Brain pericyte (primary cell): Measurements from ENCODE around the gene SLPI.

Experiments used
- DNase-seq: peaks from one replicate; pipeline ENCODE4 v3.0.0-alpha.2; 2012; ENCODE audit warnings: low read depth, low spot score

The SLPI gene, protein sequence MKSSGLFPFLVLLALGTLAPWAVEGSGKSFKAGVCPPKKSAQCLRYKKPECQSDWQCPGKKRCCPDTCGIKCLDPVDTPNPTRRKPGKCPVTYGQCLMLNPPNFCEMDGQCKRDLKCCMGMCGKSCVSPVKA

DNA sequence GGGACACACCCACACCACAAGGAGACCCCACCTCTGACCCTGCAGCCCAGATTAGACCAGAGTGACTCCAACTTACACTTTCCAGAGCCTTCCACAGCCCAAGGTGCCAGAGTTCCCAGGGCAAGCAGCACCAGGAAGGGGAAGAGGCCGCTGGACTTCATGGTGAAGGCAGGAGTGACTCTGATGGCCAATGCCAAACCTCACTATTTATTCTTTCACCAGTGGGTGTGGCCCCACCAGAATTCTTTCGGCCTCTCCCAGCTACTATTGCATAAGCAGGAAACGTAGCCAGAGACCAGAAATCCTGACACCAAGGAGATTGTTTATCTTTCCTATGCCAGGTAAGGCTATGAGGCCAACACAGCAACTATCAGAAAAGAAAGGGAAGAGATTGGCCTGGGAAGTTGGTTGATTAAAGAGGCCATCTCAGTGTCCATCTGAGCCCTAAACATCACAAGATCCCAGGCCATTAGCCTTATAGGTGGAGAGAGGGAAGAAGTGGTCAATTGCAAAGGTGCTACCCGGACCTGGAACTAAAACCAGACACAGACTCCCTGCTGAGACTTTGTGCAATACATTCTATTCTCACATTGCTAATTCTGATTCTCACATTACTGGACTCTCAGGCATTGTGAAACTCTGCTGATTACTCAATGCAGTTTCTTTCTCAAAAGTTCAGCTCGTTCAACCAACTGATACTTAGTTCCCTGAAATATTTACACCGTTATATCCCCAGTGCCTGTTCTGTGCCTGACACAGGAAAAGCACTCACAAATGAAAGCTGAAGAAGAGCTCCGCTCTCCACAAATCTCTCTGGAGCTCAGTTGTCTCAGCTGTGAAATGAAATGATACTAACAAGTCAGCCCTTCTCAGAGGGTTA lies at the start of gene SLPI:
Gene SLPI (minus strand): TSS at position 182 of the 880 bp plus-strand sequence. CDS start 21 bp downstream, at position 161.
- DNase-seq, result no peak

DNA sequence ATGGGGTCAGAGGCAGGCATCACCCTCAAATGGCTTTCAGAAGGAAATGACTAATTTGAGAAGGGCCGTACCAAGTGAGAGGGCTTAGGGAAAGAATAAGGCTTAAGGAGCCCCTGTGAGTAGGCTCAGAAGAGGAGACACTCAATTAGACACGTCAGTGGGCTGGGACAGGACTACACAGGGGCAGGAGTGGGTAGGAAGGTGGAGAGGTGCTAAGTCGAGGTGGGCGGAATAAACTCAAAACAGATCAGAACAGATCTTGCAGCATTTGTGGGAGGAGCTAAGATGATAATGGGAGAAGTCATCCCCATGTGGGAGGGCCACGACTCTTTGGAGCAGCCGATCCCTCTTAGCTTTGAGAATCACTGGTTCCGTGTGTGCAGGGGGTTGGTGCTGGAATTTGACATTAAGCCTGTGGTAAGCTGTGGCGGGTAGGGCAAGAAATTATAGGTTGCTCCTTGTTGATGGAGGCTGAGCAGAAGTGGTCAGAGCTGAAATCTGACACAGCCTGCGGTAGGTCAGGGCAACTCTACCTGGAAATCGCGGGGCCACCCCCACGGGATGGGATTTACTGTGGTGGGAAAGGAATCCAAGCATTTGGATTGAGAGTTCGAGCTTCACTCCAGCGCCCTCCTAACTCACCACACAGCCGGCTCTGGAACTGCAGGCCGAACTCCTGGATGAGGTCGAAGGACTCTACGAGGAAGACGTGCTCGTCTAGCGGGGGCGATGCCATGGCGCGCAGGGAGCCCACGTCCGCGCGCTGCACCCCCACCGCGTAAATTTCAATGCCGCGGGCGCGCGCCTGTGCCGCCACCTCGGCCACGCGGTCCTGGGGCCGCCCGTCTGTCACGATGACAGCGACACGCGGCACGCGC lies 49.5 kb upstream of the SLPI start:
- no peak for DNase-seq

DNA sequence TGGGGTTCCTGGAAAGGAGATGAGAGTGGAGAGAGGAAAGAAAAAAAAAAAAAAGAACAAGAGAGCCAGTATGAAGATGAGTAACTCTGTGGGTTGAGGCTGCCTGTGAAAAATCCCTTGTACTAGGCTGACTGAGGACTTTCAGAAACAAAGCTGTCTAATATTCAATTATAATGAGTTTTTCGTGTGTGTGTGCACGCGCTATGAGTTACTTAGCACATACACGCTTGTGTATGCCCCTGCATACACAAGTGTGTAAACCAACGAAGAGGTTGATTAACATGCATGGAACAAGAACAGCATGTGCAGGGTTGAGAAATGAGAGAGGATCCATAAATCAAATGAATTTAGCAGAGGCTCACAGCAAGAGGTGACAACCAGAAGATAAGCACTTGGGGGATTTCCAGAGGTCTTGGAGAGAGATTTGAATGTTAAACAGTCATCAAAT lies 47.5 kb upstream of the SLPI start:
- no peak for DNase-seq

DNA sequence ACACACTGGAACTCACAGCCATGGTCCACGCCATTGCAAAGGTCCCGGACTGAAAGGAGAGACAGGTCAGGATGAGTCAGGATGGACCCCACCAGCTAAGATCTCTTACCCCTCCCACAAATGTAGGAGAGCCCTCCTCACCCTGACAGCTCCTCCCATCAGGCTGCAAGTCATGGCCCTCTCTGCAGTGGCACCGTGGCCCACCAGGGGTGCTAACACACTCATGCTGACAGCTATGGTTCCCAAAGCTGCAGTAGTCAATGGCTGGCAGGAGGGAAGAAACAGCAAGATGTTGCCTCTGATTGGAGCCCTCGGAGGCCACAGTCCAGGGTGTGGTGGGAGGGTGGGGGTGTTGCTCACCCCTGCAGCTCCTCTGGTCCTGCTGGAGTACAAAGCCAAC lies 46.6 kb upstream of the SLPI start:
- no peak for DNase-seq

DNA sequence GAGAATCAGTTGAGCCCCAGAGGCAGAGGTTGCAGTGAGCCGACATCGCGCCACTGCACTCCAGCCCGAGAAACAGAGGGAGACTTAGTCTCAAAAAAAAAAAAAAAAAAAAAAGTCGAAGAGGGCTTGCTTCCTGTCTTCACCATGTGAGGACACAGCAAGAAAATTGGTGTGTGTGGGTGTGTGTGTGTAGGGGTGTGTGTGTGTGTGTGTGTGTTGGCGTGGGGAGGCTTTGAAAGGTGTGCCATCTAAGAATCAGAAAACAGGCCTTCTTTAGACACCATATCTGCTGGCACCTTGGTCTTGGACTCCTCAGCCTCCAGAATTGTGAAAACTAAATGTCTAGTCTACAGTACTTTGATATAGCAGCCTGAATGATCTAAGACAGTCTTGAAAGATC lies 45.4 kb upstream of the SLPI start:
- no peak for DNase-seq

DNA sequence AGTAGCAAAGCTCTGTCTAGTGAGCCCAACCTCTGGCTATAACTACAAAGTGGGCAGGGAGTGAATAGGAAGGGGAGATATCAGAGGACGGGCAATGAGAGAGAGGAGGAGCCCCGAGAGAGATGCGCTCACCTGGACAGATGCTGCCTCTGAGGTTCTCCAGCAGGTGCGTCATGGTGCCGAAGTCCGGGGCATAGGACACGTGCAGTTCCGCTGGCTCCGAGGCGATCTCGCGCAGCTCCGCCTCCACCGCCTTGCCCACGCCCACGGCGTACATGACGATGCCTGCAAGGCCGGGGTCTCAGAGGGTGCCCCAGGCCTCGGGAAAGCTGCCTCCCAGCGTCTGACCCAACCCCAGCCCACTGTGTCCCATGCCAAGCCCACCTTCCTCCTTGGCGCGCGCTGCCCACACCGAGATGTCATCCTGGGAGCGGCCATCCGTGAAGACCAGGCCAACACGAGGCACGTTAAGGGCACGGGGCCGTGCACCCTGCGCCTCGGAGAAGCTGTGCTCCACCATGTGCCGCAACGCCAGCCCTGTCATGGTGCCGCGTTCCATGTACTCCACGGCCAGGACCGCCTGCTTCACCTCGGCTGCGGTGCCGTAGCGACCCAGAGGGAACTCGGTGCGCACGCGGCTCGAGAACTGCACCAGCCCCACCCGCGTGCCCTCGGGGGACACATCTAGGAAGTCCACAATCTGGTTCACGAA lies 43.6 kb upstream of the SLPI start:
- DNase-seq, result no peak

DNA sequence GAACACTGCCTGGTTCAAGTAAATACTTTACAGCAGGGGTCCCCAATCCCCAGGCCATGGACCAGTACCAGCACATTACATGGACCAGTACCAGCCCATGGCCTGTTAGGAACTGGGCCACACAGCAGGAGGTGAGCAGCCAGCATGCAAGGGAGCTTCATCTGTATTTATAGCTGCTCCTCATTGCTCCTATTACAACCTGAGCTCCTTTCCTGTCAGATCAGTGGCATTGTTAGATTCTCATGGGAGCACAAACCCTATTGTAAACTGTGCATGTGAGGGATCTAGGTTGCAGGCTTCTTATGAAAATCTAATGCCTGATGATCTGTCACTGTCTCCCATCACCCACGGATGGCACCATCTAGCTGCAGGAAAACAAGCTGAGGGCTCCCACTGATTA lies 40.3 kb upstream of the SLPI start:
- DNase-seq, result no peak

DNA sequence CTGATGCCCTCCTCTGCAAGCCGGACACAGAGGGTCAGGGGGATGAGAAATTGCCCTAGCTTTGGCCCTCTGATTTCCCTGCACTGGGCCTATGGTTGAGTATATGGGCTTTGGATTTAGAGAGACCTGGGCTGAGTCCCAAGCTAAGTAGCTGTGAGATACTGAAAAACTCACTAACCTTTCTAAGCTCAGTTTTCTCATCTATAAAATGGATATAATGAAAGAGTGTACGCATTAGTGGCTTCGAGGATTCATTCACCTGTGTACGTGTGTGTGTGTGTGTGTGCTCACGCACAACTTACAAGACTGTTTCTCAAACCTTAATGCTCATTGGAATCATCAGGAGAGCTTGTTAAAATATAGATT lies 39.6 kb upstream of the SLPI start:
- no peak for DNase-seq

DNA sequence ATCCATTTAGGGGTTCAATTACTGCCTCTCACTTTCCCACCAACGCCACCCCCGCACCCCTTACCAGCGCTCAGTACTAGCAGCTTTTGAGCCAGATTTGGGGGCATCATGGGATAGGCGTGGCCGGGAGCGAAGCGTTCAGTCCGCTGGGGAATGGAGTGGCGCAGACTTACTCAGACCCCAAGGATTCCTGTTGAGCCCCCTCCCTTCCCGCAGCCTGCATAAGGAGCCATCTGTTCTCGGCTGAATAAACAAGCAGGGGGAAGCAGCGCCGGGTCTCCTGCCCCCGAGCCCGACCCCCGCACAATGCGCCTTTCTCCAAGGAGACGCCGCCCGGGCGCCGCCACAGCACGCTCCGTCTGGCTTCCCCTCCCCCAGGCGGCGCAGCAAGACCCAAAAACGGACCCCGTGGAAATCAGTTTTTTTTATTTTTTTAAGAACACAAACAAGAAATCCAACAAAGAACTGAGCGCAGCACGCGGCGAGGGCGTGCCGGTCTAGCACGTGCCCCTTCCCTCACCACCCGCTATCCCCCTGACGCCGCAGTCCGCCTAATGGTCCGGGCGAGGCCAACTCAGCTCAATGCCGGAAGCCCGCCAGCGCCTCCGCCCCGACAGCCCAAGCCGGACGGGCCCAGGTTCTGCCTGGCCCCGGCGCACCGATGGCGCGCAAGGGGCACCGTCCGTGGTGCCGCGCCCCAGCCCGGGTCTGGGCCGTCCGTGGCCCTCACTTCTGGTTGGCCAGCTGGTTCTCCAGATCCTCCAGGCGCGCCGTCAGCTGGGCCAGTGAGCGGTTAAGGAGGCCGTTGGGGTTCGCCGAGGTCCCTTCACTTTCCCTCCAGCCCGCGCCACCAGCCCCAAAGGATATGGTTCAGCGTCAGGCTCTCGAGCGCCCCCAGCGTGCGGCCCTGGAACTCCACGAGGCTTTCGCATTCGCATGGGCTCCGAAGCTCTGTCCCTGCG lies 39.0 kb upstream of the SLPI start:
- DNase-seq, result no peak

DNA sequence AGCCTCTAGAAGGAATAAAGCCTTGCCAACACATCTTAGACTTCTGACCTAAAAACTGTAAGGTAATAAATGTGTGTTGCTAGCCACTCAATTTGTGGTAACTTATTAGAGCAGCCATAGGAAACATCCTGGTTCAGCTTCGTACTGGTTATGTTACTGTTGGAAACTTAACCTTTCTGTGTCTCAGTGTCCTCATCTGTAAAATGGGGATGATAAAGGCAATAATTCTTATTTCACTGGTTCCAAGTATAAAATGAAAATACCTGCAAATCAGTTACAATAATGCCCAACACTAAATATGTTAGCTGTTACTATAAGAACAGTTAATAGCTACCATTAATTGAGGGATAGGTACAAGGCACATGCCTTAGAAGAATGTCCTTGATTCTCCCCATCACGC lies 38.0 kb upstream of the SLPI start:
- DNase-seq, result no peak

DNA sequence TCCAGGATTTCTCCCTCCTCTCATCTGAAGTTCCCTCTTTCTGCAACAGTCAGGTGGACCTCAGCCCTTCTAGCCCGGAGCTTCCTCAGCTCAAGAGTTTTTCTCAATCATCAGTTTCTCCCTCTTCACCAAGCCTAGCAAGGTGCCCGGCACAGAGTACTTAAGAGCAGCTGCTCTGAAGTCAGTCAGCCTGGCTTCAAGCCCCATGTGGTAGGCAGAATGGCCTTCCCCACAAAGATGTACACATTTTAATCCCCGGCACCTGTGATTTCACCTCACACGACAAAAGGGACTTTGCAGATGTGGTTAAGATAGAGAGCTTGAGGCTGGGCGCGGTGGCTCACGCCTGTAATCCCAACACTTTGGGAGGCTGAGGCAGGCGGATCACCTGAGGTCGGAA lies 37.2 kb upstream of the SLPI start:
- no peak for DNase-seq

DNA sequence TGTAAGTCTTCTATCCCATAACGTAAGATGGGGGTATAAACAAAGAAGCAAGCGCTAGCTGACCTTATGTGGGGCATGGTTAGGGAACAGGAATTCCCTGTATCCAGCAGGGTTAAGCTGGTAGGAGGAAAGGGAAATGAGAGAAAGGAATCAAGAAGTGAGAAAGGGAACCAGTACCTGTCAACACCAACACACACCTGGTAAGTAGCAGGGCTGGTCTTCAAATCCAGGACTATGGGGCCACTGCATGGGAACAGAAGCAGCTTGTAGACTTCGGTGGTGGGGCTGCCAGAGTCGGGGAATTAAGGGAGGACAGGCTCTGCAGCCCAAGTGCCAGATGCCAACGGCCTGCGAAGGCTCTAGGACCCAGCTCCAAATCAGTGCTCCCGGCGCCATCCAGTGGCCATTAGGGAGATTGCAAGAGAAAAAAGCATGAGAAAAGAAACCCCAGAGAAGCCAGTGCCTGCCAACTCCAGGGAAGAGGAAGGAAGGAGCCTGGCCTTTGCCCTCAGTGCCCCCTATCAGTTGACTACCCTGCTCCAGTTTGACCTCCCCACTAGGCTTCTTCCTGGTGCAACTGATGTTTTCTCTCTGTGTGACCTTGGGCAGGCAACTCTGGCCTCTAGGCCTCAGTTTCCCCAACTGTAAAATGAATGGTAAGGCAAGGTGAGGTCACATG lies 36.5 kb upstream of the SLPI start:
- no peak for DNase-seq

DNA sequence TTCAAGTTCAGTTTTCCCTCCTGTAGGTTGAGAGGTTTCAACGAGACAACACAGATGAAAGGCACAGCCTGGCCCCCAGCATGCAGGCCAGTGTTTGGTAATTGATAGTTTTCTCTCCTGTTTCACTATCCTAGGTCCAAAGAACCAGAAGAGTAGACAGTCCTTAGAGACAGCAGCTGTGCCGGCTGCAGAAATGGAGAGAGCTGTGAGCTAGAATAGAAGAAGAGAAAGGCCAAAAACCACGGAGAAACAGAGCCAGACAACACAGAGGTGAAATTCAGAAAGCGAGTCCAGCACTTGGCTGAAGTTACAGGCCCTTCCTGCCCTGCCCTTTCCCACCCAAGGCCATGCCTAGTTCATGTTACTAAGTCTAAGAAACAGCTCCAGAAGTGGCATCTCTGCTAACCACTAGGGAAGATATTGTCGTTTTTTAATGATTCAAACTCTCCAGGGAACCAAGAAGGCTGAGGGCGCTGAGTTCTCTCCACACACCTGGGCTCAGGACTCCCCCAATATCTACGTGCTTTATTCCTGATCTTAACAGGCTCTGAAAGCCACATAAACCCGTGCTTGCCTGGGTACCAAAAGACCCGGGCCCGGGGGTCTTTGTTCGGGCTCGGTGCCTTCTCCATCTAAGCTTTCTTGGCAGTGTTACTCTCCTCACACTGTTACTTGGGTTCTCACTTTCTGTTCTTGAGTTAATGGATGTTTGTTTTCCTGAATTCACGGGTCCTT lies 35.7 kb upstream of the SLPI start:
- DNase-seq, result no peak

DNA sequence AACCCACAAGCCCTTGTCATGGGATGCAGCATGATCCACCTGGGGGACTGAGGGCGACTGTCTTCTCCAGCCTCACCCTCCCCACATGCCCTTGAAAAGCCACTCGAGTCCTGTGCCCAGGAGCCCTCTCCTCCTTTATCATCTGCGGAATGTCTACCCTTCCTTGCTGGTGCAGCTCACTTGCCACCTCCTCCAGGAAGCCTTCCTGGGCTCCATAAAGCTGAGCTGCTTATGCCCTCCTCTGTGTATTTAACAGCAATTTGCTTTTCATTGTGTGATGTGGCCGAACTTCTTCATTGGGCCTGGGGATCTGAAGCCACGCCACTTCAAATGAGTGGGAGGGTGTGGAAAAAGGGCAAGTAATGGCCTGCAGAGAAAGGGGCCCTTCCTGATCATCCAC lies 34.5 kb upstream of the SLPI start:
- DNase-seq, result no peak

DNA sequence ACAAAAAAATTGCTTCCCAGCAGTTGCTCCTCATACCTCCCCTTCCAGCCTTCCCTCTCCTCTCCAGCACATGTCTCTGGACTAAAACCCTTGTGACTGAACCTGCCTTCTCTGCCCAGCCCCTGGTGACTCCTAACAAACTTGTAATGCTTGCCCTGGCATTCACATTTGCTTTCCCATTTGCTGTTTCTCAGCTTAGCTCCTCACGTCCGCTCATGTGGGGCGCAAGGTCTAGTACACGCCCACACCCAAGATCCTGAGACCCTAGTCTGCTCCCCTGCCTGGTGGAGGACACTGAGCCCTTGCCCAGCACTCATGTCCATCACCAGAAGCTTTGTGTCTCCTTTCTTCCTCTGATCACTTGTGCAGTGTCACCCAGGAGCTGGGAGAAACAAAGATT lies 34.0 kb upstream of the SLPI start:
- no peak for DNase-seq

DNA sequence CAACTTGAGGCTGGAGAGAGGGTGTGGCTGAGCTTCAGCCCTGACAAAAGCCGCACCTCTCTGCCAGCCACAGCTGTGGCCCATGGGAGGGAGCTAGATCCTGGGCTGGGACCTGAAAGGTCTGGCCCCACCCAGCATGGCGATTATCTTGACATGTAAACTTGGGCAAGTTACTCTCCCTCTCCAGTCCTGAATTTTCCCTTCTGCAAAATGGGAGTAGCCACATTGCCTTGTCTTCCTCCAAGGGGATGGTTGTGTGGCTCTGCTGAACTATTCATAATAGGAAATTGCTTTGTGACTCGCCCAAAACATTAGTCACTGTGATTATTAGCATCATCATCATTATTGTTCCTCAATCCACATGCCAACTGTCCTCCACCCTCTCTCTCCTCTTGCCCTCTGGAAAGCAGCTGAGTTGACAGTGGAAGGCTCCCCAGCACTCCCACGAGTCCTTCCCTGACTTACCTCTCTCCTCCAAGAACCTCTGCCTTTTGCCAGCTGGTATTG lies 29.2 kb upstream of the SLPI start:
- no peak for DNase-seq

DNA sequence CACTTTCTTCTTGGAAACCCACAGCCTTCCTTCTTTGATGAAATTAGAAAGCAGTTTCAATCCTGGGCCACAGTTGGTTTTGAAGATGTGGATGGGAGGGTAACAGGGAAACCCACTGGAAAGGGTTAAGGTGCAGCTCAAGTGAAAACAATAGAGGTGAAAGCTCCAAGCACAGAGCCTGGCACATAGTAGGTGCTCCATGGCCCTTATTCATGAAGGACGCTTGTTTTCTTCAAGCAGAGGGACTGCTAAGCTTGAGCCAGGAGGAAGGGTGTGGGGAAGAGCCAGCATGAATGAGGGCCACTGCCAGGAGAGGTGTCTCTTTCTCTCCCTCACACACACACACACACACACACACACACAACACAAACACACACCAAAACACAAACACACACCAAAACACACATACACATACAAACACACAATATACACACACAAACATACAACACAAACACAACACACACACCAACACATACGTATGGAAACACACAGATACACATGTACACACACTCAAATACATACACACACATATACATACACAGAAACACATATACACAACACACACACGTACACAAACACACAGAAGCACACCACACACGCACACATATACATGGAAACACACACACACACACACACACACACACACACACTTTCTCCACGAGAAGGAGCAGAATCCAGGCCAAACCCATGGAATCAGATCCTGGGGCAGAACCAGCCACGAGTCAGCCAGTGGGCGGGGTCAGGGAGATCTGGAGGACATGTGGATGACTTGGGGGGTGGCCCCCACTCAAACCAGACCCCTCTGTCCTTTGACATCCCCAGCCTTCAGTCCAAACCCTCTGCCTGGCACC lies 28.6 kb upstream of the SLPI start:
- no peak for DNase-seq

DNA sequence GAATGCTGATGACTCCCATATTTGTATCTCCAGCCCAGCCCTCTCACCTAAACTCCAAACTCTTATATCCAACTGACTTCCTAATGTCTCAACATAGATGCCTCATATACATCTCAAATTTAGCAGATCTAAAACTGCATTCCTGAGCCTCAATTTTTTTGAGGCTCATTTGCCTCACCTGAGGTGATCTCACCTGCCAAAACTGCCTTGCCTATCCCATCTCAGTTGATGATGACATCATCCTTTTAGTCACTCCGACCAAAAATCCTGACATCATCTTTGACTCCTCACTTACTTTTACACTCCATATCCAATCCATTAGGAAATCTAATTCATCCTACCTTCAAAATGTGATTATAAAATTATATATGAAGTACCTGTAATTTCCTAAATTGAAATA lies 25.6 kb upstream of the SLPI start:
- DNase-seq, result no peak
